Body of pancreas (tissue), 4 donors: ENCODE data around the gene HOXD3. TPM values are rescaled to one million over a fixed set of nuclear protein-coding genes. Genes with fewer than 3 reads are reported as not detected.

Source experiments
- ATAC-seq: fragments of 150-250 bp; one replicate; pipeline ENCODE4 v1.9.1; 2016
- DNase-seq, 4 donors: peaks; one replicate each; pipeline ENCODE4 v3.0.0-alpha.2; 2019
- H3K27ac ChIP-seq, 4 donors: fragments of 200-600 bp; sonication (generic); 1 replicate in 3 of 4; 2 replicates in 1 of 4; pipeline versions ENCODE4 v1.5.1 to v1.6.1; 2016 to 2019; ENCODE audit warnings: mild to moderate bottlenecking in 1 of 4, mixed read lengths in 1 of 4, moderate library complexity in 1 of 4
- H3K27me3 ChIP-seq, 2 donors: fragments of 200-600 bp; sonication (generic); one replicate each; pipeline ENCODE4 v1.6.0; 2016; ENCODE audit warnings: mild to moderate bottlenecking in 1 of 2
- H3K36me3 ChIP-seq, 2 donors: fragments of 200-600 bp; sonication (generic); replicated peaks in 1 of 2; 2 replicates each; pipeline ENCODE4 v1.5.1; 2016; ENCODE audit warnings: low read depth in 2 of 2; ENCODE audit not compliant: insufficient read depth in 1 of 2
- H3K4me1 ChIP-seq: fragments of 200-600 bp; sonication (generic); one replicate; pipeline ENCODE4 v1.6.0; 2016
- H3K4me3 ChIP-seq, 2 donors: fragments of 200-600 bp; sonication (generic); 1 replicate in 1 of 2; 2 replicates in 1 of 2; pipeline ENCODE4 v1.5.1; 2016 to 2019
- H3K9me3 ChIP-seq, 3 donors: fragments of 200-600 bp; sonication (generic); 1 replicate in 2 of 3; 2 replicates in 1 of 3; pipeline ENCODE4 v1.5.1; 2016
- CTCF ChIP-seq, 7 experiments: fragments of 450-650 bp in 4 of 7; fragments of 200-600 bp in 3 of 7; sonication (generic) in 3 of 7; IDR thresholded peaks; one replicate each; pipeline ENCODE4 v1.5.1; 2016 to 2019; ENCODE audit warnings: antibody characterized with exemption in 7 of 7
- POLR2A ChIP-seq, 3 donors: fragments of 450-650 bp; IDR thresholded peaks; one replicate each; pipeline ENCODE4 v1.6.1; 2016; ENCODE audit warnings: antibody characterized with exemption in 3 of 3, mild to moderate bottlenecking in 2 of 3
- WGBS, 2 donors: methylation state at CpG; one replicate each; pipeline ENCODE4 v1.1.5; 2017; 5-methylcytosine and 5-hydroxymethylcytosine counted together
- intact Hi-C: fragments of 100-400 bp; cut with DNase I; formaldehyde crosslinking; loops from one replicate; pipeline ENCODE4 v1.15.1; 2023
- total RNA-seq, 2 donors: library from RNA; depleted of rRNA; stranded (reverse); fragments of >200 nt; gene quantifications; one replicate each; pipeline ENCODE4 v1.1.0, GENCODE V29; 2016

HOXD3 gene
- total RNA-seq, 2 donors from 2014 or later, result 0.26 TPM; not detected in 1

- no peak overlapping the region for H3K27ac ChIP-seq
- WGBS, 2 donors, result 10 to 13% methylated on average over 3 to 14 of the region's 14 CpGs
- intact Hi-C loops, result no loop called here
Measured at GRCh38 chr2:176150584-176151441, 6.3 kb upstream of the HOXD3 start.

GRCh38 chr2:176151442-176152287 is 5.4 kb upstream of the HOXD3 start, which contains the start of gene HOXD4:
Gene HOXD4 (plus strand): TSS chr2:176151550. CDS start chr2:176151634, 84 bp downstream.
- intact Hi-C loops, result no loop called here
- no peak for ATAC-seq
- H3K4me1 ChIP-seq, result peaks cover 7% of the 10 kb centered on the region
- no peaks in the 10 kb centered on the region for H3K36me3 ChIP-seq
- no peaks in the 10 kb centered on the region for H3K9me3 ChIP-seq
- no peak within 1 kb of the TSS for H3K27ac ChIP-seq
- 4 to 7% methylated on average over 20 to 55 of the region's 55 CpGs for WGBS, 2 donors
- H3K4me3 ChIP-seq, result no peak within 1 kb of the TSS
- DNase-seq, result no peak
- TF ChIP-seq CTCF (IDR thresholded peaks at IDR 0.05), result no peak
- TF ChIP-seq POLR2A (IDR thresholded peaks at IDR 0.05), result no peak
- peaks cover 0 to 58% of the 10 kb centered on the region in 2 donors for H3K27me3 ChIP-seq

More at GRCh38 chr2:176150584-176151441, 6.3 kb upstream of the HOXD3 start:
- DNase-seq, result no peak
- no peak for TF ChIP-seq POLR2A (IDR thresholded peaks at IDR 0.05)
- no peak for TF ChIP-seq CTCF (IDR thresholded peaks at IDR 0.05)
- Histone ChIP-seq H3K36me3 (no peaks in the 10 kb centered on the region), H3K9me3 (no peaks in the 10 kb centered on the region), H3K4me1 (peaks cover 6% of the 10 kb centered on the region), H3K4me3 (no peak overlapping the region), H3K27me3 (peaks cover 0 to 60% of the 10 kb centered on the region in 2 donors)
- no peak for ATAC-seq

- intact Hi-C loops, result no loop called here
Measured at GRCh38 chr2:176152350-176153181, 4.5 kb upstream of the HOXD3 start.

More at GRCh38 chr2:176152350-176153181, 4.5 kb upstream of the HOXD3 start:
- DNase-seq (no peak), ATAC-seq (no peak)
- Histone ChIP-seq H3K36me3 (no peaks in the 10 kb centered on the region), H3K27ac (no peak overlapping the region), H3K4me1 (peaks cover 16% of the 10 kb centered on the region), H3K9me3 (no peaks in the 10 kb centered on the region), H3K27me3 (peaks cover 0 to 61% of the 10 kb centered on the region in 2 donors), H3K4me3 (no peak overlapping the region)
- 7 to 17% methylated on average over 40 to 48 of the region's 48 CpGs for WGBS, 2 donors
- TF ChIP-seq POLR2A (IDR thresholded peaks at IDR 0.05) (no peak), CTCF (IDR thresholded peaks at IDR 0.05) (no peak)
